OCI-M2 (cell line): ENCODE data around the gene PDE2A.

Source experiments
- DNase-seq: peaks from one replicate; lab custom pipeline; 2025; ENCODE audit not compliant: unreplicated experiment; lab: John Stamatoyannopoulos, UW

Gene PDE2A

DNA sequence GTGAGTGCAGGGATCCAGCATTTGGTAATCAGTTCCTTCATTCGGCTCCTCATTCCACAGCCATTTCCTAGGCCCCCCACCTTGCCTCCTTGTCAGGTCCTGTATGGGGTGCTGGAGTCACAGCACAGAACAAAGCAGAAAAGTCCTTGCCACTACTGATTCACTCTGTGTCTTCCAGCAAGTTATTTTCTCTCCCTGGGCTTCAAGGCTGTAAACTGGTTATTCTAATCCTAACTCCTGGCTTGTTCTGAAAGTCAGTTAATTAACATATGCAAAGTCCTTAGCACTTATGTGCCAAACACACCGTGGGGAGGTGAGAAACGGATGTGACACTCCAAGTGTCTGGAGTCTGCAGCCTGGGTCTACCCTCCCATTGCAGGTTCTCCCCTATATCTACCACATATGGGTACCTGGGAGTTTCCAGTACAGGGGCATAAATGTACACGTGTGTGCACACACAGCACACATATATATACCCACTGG is 30.6 kb upstream of the PDE2A start:
- no peak for DNase-seq

DNA sequence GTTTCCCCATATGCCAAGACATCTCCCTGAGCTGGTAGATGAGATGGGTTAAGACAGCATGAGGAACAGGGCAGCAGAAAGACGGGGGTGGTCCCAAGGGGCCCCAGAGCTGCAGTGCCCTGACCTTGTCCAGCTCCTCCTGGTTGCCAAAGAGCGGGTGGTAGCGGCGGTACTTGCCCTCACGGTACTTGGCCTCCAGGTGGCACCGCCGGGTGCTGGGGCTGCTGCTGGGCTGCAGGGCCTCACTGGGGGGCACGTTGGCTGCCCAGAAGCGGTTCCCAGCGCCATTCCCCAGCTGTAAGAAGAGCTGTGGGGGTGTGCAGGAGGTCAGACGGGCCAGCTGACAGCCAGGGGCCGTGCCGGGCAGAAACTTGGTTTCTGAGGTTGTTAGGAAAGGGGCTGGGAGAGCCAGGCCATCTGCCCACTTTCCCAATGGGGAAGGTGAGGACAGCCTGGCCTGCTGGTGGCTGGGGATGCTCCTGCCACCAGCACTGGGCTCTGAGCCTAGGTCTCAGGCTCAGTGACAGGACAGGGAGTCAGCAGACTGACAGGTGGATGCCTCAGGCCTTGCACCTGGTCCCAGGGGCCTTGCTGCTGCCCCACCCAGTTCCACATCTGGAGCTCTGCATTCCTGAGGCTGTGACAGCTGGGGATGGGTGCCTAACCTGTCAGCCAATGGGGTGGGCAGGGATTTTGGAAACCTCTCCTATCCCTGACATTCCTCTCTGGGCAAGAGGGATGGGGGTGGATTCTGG is 30.0 kb upstream of the PDE2A start:
- no peak for DNase-seq

DNA sequence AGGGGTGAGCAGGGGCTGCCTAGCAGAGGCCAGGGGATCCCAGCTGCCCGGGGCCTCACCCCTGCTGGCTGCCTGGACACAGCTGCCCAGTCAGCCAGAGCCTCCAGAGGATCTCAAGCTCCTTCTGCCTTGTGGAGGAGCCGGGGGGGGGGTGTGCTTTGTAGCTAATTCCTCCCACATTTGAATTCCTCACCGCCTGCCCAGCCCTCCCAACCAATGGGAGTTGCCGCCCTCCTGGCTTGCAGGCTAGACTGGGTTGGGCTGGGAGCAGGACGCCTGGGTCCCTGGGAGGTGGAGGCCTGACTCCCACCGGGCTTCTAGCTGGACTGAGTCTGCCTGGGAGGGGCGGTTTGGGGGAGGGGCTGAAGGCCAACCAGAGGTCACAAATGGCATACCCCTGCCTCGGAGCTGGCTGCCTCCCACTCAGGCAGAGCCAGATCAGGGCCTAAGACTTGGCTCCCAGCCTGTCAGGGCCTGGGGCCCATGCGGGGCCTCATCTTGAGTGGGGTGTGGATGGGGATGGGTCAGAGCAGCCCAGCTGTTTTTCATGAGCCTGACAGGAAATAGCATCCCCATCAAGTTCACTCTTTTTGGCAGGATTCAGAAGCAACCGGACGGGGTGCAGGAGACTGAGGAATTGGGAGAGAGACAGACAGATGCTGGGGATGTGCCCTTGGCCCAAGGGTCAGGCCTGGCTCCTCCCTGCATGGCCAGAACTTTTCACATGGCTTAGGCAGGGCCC is 29.2 kb upstream of the PDE2A start:
- DNase-seq, result no peak

DNA sequence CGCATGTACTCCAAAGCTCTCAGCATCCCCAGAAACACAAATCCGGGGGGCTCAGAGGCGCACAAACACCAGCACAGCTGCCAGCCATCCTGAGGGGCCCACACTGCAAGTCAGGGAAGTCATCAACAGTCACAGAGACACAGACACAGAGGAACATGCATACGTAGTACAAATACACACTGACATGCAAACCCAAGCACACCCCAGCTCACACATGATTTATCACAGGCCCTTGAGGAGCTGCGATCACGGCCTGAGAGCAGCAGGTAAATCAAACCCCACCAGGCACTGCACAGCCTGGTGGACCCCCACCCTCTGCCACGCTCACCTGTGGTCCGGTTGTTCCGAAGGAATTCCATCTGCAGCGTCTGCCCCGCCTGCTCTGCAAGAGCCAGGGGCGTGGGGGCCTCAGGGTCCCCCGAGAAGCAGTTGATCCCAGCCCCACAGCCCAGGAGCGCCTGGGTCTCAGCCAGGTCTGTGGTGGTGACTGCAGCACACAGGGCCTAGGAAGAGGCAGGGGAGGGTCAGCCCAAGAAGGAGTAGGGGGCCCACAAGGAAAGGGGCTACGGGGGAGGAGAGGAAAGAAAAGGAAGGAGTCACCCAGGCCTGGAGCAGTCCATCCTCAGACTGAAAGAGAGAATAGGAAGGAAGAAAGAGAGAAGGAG is 28.5 kb upstream of the PDE2A start:
- DNase-seq, result no peak

DNA sequence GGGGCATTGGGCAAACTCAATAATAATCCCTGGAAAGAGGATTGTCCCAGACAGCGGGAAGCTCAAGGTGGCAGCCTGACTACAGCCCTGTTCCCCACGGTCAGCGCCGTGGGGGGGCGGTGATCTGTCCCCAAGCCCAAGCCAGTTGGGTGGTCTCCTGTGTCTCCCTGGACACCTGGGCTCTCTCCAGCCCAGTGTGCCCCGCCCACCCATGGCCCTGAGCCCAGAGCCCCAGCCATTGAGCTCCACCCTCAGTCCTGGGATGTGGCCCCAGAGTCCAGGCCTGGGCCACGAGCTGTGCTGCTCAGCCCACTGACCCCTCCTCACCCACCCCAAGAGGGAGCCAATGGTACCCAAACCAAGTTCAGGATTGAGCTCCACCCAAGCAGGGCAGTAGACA is 27.9 kb upstream of the PDE2A start:
- no peak for DNase-seq

DNA sequence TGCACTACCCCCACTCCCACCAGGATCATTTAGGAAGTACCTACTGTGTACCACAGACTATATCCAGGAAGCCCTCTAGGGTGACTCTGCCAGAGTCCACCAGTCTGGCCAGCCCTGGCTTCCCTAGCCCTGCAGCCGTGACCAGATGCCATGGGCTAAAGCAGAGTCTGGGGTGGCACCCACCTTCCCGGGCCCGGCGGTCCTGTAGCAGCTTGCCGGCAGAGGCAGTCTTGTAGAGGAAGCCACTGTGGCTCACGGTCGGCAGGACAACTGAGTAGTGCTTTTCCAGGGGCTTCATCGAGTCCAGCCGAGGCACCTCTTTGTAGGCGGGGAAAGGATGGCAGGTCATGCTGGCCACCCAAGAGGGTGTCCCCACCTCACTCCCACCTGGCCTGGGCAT is 27.2 kb upstream of the PDE2A start:
- DNase-seq, result no peak

DNA sequence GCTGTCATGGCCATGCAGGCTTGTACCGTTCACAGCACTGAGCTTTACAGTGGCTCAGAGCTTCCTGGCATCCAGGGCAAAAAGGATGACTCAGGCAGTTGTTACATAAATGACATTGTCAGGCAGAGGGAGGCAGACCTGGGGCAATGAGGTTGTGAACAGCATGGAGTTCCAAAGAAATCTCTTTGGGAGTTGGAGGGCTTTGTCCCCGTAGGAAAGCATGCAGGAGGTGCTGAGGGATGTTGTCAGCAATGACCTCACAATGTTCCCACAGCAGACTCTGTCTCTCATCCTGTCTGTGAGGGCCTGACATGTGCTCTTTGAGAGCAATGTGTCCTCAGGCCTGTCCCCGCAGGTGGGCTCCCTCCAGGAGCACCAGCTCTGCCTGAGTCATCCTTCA is 25.9 kb upstream of the PDE2A start:
- no peak for DNase-seq

DNA sequence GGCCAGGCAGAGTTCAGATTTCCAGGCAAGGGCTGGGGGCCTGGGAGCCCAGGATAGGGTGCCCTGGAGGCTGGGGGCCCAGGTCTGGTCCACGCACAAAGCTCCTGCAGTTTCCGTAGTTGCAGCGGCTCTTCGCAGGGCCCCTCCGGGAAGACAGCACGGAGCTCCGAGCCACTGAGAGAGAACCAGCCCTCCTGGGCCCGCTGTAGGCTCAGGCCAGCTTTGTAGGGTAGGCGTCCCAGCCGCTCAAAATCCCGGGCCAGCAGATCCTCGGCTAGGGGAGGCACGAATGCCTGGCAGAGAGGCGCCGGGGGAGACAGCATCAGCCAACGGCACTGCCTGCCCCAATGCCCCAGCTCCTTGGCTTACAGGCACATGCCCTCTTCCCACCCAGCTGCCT is 23.6 kb upstream of the PDE2A start:
- no peak for DNase-seq

DNA sequence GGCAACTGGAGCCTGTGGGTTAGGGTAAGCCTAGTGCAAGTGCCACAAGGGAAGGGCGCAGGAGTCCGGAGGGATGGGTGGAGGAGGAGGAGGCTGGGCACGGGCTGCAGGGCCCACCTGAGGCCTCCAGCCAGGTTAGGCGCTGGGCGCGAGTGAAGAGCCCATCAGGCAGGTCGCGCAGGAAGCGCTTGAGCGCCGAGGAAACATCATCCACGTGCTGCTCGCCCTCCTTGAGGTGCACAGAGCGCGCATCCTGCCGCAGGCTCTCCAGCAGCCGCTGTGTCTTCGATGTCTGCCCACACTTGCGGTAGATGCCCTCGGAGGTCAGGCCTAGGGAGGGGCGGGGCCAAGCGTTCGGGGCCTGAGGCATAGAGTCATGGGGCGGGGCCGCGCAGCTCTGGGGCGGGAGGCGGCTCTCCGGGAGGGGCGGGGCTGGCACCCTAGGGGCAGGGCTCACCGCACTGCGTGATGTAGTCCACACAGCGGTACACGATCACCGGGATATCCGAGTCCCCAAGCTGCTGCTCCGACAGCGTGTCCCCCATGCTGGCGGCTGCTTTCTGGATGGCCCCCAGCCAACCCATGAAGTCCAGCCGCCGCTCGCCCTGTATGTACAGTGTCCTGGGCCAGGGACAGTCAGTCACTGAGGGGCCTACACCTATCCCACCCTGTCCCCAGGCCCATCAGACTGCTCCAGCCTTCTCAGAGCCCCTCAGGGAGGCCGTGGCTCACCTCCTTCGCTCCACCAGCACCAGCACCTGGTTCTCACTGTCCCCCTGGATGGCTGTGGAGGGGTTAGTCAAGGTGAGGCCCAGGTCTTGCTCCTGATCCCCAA is 22.9 kb upstream of the PDE2A start:
- DNase-seq, result no peak

DNA sequence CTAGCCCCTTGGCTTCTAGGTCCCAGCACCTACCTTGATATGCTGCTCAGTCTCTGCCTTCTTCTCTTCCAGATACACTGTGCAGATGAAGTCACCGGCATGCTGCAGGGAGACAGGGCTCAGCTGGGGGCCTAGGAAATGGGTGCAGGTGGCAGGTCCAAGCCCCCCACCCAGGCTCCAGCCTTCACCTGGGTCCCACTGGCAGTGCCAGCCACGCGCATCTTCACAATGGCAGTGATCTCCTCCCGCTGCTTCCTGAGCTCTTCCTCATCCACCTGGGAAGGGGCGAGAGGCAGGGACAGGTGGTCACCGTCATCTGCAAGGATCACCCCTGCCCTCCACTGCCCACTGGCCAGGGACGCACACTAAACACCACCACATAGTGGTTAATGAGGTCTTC is 21.1 kb upstream of the PDE2A start:
- DNase-seq, result no peak

DNA sequence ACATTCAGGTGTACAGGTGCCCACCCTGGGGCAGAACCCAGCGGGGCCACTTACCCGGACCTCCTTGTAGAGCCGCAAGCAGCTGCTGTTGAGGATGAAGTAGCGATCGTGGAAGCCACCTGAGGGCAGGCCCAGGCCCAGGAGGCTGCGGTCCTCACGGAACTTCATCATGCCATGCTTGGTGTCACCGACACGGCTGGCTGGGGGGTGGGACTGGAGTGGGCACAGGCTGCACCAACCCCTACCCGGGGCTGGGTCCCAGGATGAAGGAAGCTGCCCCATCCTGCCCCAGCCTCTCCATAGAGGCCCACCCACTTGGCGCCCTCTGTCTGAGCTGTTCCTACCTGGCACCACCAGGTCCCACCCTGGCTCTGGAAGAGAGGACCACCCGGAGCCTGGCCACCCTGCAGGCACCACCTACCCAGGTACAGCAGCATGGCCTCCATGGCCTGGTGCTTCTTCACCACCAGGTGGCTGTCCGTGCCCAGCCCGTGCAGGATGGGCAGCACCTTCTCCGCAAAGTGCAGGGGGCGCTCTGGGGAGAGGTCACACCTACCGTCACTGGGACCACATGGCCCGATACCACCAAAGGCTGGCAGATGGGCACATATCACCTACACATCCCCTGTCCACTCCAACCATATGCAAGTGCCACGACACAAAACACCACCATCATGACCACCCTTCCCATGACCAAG is 19.2 kb upstream of the PDE2A start:
- no peak for DNase-seq

DNA sequence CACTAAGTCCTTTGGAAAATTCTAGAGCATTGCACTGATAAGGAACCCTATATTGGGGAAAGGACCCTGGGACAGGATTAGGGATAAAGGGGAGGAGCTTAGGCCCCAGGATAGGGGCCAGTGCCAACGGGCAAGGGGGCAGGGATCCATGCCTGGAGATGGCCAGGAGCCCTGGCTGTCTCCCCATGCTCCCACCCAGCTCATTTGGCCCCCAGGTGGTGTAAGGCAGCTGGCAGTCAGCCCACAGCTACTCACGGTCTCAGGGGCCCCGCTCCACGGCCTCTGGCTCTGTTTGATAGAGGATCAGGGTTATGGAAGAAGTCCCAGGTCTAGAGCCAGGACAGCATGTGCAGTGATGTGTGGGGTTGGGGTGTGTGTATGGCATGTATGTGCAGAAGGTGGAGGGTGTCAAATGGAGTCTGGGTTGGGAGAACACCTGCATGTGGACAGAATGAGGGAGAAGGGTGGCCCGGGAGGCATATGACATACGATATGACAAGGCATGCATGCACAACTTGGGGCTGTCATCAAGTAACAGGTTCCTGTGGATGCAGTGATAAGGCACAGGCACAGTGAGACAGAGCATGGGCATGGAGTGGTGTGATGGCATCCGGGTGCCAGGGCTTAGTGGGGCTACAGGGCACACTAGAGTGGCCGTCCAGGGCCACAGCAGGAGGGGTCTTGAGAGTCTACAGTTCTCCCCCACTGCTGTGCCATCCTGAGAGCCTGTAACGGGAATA is 18.4 kb upstream of the PDE2A start:
- no peak for DNase-seq

DNA sequence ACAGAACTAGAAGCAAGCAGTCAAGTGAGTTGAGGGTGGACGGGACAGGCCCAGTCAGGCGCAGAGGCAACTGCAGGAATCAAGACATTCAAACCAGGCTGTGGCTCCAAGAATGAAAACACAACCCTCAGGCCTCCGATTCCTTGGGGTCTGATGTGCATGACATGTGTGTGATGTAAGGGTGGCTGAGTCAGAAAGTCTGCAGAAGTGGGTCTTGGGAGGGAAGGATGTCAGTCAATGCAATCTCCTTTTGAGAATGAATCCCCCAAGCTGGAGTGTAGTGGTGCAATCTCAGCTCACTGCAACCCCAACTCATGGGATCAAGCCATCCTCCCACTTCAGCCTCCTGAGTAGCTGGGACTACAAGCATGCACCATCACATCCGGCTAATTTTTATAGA is 15.9 kb upstream of the PDE2A start:
- DNase-seq, result no peak

DNA sequence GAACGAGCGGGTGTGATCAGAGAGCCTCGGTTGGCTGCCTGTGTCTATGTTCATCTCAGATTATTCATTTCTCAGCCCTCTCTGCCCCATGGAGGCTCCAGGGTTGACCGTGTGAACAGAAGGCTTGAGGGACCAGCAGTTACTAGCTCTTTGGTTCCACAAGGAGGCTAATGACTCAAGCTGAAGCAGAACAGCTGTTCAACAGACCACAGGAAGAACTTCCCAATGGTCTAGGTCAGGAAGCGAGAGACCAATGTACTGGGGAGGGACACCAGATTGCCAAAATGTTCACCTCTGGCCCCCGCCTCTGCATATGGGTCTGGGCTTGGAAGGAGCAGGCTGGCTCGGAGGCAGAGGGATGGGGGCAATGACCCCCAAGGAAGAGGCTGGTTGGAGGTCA is 14.7 kb upstream of the PDE2A start:
- DNase-seq, result no peak

DNA sequence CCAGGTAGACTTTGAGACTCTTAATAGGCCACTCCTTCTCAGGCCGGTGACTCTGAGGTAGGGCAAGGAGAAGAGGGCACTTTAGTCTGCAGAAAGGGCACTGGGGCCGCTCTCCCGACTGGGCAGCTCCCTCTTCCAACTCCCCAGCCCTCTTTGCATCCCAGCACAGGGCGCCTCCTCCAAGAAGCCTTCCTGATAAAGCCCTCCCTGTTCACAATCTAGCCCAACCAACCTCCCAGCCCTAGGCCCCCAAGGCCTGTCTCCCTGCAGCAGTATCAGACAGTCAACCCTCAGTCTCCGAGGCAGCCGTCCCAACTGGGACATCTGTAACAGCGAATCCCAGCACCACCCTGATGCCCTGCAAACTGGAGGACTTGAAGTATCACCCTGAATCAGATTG is 14.3 kb upstream of the PDE2A start:
- DNase-seq, result no peak

DNA sequence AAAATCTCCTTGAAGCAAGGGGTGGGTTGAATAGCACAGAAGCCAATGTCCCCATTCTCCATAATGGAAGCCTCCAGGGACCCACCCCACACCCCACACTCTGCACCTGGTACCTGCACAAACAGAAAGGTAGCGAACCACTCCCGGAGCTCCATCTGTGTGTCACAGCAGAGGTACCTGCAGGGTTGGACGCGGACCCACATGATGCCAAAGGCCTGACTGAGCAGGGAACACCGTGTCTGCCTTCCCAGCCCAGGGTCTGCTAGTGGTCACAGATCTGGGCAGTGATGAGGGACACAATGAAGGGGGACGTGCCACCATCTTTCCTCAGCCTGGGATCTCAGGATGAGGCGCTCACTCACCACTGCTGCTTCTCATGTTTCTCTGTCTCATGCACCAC is 13.1 kb upstream of the PDE2A start:
- DNase-seq, result no peak

DNA sequence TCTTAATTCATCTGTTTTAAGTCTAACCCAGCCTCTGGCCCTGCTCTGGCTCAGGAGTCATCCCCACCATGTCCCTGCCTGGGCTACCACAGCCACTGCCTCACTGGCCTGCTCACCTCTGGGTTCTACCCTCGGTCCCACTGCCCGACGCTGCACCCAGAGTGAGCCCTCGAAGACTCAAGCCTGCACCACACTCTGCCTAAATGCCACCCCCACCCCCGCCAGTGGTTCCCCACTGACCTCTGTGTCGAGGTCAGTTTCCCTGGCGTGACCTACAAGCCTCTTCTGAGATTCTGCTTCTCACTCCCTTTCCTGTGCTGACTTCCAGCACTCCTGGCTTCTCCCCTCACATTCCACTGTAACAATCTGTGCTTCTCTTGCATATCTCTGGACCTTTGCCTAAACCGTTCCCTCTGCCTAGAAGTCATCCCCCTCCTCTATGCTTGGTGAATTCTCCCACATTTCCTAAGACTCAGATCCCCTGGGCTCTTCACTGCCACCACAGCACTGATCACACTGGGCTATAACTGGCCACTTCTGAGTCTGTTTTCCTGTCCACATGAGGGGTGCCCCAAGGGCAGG is 12.5 kb upstream of the PDE2A start:
- DNase-seq, result no peak

DNA sequence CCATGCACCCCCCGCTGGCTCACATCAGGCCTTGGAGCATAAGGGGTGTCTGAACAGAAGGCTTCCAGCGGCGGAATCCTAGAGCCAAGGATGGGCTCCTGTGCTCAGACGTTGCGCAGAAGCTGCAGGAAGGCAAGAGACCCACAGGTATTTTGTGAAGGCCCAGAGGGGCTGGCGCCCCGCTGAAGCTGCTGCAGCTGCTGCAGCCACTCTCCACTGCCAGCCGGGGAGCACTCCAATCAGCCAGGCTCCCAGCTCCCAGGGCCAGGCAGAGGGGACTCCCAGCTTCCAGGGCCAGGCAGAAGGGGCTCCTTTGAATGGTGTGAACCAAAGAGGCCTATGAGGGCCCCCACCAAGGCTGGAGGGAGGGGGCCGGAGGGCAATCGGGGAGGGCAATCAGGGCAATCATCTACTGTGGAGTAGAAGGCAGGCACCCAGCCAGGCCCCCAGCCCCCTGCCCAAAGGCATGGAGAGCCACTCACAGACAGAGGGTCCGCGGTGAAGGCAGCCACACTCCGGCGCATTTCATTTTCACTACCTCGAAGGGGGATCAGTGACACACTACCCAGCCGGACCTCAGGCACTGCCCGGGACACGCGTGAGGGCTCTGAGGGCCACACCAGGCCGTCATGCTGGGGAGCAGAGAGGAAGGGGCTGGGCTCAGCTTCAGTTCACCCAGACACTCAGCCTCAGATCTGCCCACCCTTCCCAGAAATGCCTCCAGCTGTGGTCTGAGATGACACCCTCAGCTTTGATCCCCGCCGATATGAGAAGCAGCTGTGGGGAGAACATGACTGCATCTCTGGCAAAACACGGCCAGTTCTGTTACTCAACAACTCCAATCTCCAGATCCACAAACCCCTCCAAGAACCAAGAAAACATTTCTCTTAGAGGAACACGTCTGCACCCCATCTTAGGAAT is 11.6 kb upstream of the PDE2A start:
- DNase-seq, result no peak
